ENCODE data around the gene TMEM178A. TPM values are rescaled to one million over a fixed set of nuclear protein-coding genes. Genes with fewer than 3 reads are reported as not detected.

Gene TMEM178A
- total and polyA plus RNA-seq, 4 donors = 13.6 to 55.8 (median 36.2) TPM

DNA sequence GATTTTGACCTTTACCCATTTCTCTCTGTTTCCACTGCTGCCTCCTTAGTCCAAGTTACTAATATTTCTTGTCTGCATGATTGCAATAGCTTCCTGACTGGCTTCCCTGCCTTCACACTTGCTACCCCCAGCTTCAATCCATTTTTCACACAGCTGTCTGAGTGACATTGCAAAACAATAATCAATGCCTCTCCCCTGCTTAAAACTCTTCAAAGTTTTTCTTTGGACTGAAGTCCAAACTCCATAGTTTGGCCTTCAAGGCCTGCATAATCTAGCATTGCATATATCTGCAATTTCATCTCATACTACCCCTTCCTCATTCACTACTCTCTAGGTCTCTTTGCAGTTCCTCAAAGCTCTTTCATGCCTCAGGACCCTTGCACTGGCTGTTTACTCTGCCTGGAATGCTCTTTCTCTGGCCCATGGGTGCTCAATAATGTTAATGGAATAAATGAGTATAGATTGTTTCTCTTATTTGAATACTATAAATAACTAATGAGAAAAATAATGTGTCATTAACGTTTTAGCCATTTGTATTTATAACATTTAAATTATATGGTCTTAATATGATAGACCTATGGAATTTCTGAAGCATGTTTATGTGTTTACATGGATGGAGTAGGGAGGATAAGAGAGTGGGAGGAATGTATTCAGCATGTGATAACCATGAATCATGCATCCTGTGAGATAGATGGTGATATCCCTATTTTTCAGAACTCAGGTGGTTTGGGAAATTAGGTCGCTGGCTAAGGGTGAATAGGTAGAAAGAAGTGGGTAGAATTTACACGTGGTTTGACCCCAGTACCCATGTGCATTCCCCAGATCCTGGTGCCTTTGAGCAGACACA lies 5.7 kb upstream of the TMEM178A start:
- Histone ChIP-seq H3K4me3 (ENCODE audit: low read depth, low read length) (no peak overlapping the region), H3K9me3 (ENCODE audit: control insufficient read depth, insufficient read depth, low read length) (peaks cover 1% of the 10 kb centered on the region), H3K36me3 (ENCODE audit: control insufficient read depth, insufficient read depth, low read length) (no peaks in the 10 kb centered on the region), H3K27me3 (ENCODE audit: control insufficient read depth, insufficient read depth, low read length) (no peaks in the 10 kb centered on the region), H3K4me1 (ENCODE audit: control insufficient read depth, insufficient read depth, low read length) (peaks cover 2% of the 10 kb centered on the region), H3K27ac (ENCODE audit: low read depth, low read length) (no peak overlapping the region)
- DNase-seq (ENCODE audit: low read depth in 4 of 6, low spot score in 6 of 6) = no peak
- 96% methylated on average over 2 of the region's 3 CpGs for WGBS (ENCODE audit: insufficient coverage)

DNA sequence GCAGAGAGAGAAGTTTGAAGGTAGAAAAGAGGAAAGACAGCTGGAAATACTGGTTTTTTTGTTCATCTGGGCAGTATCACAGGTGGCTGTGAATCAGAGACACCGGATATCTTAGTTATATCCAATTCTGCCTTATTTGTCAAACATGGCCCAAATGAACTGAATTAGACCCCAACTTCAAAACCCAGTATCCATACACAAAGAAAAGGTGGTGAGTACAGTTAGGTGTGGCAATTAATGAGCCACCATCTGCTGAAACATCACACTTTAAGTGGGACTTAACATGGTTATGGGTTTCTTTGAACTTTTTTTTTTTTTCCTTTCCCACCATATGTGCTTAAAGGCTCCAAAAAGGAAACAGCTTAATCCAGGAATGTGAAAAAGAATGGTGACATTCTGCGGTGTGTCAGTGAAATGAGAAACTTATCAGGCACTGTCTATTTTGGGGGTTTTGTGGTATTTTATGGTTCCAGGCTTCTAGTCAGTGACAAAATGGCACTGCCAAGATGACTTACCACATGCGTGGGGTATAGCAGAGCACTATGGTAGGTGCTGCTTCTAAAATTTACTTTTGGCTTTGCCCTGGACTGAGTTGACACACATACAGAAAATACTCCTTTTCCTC lies 5.0 kb upstream of the TMEM178A start:
- Histone ChIP-seq H3K27ac (ENCODE audit: low read depth, low read length) (no peak overlapping the region), H3K36me3 (ENCODE audit: control insufficient read depth, insufficient read depth, low read length) (no peaks in the 10 kb centered on the region), H3K9me3 (ENCODE audit: control insufficient read depth, insufficient read depth, low read length) (no peaks in the 10 kb centered on the region), H3K27me3 (ENCODE audit: control insufficient read depth, insufficient read depth, low read length) (no peaks in the 10 kb centered on the region), H3K4me1 (ENCODE audit: control insufficient read depth, insufficient read depth, low read length) (peaks cover 2% of the 10 kb centered on the region), H3K4me3 (ENCODE audit: low read depth, low read length) (no peak overlapping the region)
- peak in 1 of 6 donors; percentile 64 for DNase-seq (ENCODE audit: low read depth in 4 of 6, low spot score in 6 of 6)
- WGBS (ENCODE audit: insufficient coverage) = 69% methylated on average over 2 of the region's 3 CpGs

DNA sequence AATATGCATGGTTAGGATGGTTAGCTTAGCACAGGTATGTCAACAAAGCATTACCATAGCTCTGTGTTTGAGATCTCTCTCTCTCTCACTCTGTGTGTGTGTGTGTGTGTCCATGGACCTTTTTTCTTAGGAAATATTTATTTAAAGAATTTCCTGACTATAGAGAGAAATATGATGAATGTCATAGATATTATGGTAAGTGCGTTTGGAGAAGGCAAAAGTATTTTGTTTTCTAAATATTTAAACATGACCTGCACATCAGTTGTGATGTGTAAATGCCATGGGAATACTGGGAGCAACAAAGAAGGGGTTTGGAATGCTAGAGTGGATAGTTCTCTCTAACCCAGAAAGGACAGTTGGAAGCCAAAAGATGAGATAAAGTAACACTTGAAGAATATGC lies 3.9 kb upstream of the TMEM178A start:
- Histone ChIP-seq H3K4me3 (ENCODE audit: low read depth, low read length) (no peak overlapping the region), H3K4me1 (ENCODE audit: control insufficient read depth, insufficient read depth, low read length) (peaks cover 8% of the 10 kb centered on the region), H3K27ac (ENCODE audit: low read depth, low read length) (no peak overlapping the region), H3K27me3 (ENCODE audit: control insufficient read depth, insufficient read depth, low read length) (peaks cover 2% of the 10 kb centered on the region), H3K36me3 (ENCODE audit: control insufficient read depth, insufficient read depth, low read length) (no peaks in the 10 kb centered on the region), H3K9me3 (ENCODE audit: control insufficient read depth, insufficient read depth, low read length) (no peaks in the 10 kb centered on the region)
- no CpG with 5 or more reads among the region's 1 CpG for WGBS (ENCODE audit: insufficient coverage)
- DNase-seq (ENCODE audit: low read depth in 4 of 6, low spot score in 6 of 6) = no peak

DNA sequence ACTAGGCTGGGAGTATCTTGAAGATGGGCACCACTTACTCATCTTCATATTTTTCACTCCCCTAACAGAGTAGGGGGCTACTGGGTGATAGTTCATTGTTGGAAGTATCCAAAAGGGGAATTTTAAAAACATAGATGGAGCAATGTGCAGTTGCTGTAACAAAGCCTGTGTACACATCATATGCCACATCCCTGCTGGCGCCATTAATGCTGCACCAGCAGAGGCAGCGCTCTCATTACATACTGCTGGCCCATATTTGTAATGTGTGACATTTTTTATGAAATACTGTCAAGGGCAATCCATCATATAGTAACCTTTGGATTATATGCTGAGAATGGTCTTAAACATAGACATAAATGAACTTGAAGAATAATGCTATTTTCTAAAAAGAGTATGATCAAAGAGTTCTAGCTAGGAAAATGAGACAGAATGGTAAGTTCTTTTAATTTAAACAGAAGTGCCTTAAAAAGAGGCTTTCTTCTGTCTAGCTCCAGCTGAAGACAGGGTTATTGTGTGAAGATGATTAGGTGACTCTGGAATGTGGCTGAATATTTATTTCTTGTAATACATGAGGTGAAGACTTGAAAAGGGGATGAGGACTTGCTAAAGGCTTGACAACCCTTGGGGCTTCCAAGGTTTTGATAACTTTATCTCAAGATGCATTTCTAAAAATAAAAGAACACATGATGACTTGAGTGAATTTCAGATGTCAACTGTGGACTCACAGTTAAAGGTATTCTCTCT lies 2.4 kb upstream of the TMEM178A start:
- H3K36me3 ChIP-seq (ENCODE audit: control insufficient read depth, insufficient read depth, low read length) = no peaks in the 10 kb centered on the region
- no peaks in the 10 kb centered on the region for H3K9me3 ChIP-seq (ENCODE audit: control insufficient read depth, insufficient read depth, low read length)
- no CpG with 5 or more reads among the region's 2 CpGs for WGBS (ENCODE audit: insufficient coverage)
- H3K4me1 ChIP-seq (ENCODE audit: control insufficient read depth, insufficient read depth, low read length) = peaks cover 7% of the 10 kb centered on the region
- no peak overlapping the region for H3K4me3 ChIP-seq (ENCODE audit: low read depth, low read length)
- no peak overlapping the region for H3K27ac ChIP-seq (ENCODE audit: low read depth, low read length)
- DNase-seq (ENCODE audit: low read depth in 4 of 6, low spot score in 6 of 6) = peak in 1 of 6 donors; percentile 32
- H3K27me3 ChIP-seq (ENCODE audit: control insufficient read depth, insufficient read depth, low read length) = peaks cover 2% of the 10 kb centered on the region

DNA sequence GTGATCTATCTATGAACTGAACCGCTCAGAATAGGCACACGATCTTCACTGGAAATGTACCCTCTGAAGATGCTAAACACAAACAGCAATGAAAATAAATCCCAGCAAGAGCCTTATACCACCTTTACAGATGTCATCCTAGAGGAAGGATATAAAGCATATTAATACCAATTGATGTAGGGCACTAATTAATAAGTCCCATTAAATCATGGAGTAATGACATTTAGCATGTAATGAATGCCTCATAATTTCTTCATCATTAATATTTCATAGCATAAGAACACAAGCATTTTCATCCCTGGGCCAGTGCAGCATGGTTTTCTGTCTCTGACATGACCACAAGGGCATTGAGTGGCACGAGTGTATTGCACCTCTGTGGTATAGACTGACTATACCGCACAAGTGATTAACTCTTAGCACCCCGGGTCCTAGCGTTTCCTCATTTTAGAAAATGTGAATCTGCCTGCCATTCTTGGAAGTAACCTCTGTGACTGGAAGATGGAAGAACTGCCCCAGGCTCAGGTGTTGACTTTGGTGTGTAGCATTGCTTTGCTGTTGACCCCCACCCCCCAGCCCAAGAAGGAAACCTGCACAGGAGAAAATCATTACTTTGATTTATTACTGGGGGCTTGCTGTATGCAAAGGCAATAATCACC lies 1.4 kb upstream of the TMEM178A start:
- Histone ChIP-seq H3K4me1 (ENCODE audit: control insufficient read depth, insufficient read depth, low read length) (peaks cover 7% of the 10 kb centered on the region), H3K36me3 (ENCODE audit: control insufficient read depth, insufficient read depth, low read length) (no peaks in the 10 kb centered on the region), H3K27ac (ENCODE audit: low read depth, low read length) (no peak overlapping the region), H3K4me3 (ENCODE audit: low read depth, low read length) (no peak overlapping the region), H3K27me3 (ENCODE audit: control insufficient read depth, insufficient read depth, low read length) (peaks cover 2% of the 10 kb centered on the region), H3K9me3 (ENCODE audit: control insufficient read depth, insufficient read depth, low read length) (no peaks in the 10 kb centered on the region)
- DNase-seq (ENCODE audit: low read depth in 4 of 6, low spot score in 6 of 6) = peak in 1 of 6 donors; percentile 51
- WGBS (ENCODE audit: insufficient coverage) = no CpG with 5 or more reads among the region's 6 CpGs

DNA sequence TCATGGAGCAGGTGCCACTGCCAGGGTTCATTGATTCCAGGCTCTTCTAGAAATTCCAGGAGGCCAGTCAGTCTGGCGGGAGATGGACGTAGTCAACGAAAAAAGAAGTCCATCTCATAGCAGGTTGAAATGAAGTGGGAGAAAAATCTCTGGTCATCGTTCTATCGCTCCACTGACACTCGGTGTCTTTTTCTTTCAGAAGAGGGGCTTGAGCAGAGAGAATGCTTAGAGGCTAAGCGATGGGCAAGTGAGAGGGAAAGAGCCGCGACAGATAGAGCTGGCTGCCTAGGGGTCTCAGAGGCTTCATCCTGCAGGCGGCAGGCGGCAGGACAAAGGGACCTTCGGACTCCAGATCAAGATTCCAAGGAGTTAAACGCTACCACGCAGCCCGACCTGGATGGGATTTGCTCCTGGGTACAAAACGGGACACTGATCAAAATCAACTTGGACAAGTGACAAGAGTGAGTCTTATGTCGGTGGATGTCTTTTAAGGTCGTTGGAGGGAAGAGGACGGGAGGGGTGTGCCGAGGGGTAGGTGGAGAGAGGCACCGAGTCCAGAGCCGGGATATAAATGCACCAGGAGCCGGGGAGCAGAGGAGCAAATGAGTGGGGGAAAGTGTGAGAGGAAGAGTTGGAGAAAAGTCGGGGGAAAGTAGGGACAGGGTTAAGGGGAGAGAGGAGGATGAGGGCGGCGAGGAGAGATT lies 677 bp upstream of the TMEM178A start:
- peaks cover 2% of the 10 kb centered on the region for H3K27me3 ChIP-seq (ENCODE audit: control insufficient read depth, insufficient read depth, low read length)
- H3K9me3 ChIP-seq (ENCODE audit: control insufficient read depth, insufficient read depth, low read length) = no peaks in the 10 kb centered on the region
- no peak overlapping the region for H3K27ac ChIP-seq (ENCODE audit: low read depth, low read length)
- 10% methylated on average over 25 of the region's 26 CpGs for WGBS (ENCODE audit: insufficient coverage)
- peaks cover 7% of the 10 kb centered on the region for H3K4me1 ChIP-seq (ENCODE audit: control insufficient read depth, insufficient read depth, low read length)
- no peaks in the 10 kb centered on the region for H3K36me3 ChIP-seq (ENCODE audit: control insufficient read depth, insufficient read depth, low read length)
- H3K4me3 ChIP-seq (ENCODE audit: low read depth, low read length) = peak overlapping the region; percentile 39
- peak in 2 of 6 donors; percentile 61 to 74 for DNase-seq (ENCODE audit: low read depth in 4 of 6, low spot score in 6 of 6)

DNA sequence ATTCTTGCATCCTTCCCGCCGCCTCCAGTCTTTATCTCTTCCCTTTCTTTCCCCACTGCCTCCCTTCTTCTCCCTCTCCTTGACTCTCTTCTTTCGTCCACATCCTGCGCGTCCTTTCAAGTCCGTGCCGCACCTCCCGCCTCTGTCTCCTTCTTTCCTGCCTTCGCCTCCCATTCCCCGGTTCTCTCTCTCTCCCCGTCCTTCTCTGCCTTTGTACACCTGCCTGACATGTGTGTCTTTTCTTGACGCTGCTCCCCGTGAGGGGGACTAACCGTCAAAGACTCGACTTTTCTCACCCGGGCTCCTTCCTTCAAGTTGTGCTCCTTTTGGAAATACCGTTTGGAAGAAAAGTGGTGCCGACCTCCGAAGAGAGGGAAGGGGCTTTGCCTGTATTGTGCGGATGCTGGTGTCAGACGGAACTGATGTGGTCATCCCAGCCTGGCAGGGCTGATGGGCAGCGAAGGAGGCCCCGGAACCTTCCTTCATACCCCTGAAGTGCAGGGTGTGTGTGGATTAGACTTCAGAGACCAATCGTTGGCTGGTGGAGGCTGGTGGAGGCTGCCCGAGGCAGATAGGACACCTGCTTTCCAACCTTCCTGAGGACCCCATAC lies 879 bp downstream of the TMEM178A start:
- no peak overlapping the region for H3K27ac ChIP-seq (ENCODE audit: low read depth, low read length)
- DNase-seq (ENCODE audit: low read depth in 4 of 6, low spot score in 6 of 6) = peak in 2 of 6 donors; percentile 55 to 69
- under 1% methylated on average over 19 of the region's 25 CpGs for WGBS (ENCODE audit: insufficient coverage)

DNA sequence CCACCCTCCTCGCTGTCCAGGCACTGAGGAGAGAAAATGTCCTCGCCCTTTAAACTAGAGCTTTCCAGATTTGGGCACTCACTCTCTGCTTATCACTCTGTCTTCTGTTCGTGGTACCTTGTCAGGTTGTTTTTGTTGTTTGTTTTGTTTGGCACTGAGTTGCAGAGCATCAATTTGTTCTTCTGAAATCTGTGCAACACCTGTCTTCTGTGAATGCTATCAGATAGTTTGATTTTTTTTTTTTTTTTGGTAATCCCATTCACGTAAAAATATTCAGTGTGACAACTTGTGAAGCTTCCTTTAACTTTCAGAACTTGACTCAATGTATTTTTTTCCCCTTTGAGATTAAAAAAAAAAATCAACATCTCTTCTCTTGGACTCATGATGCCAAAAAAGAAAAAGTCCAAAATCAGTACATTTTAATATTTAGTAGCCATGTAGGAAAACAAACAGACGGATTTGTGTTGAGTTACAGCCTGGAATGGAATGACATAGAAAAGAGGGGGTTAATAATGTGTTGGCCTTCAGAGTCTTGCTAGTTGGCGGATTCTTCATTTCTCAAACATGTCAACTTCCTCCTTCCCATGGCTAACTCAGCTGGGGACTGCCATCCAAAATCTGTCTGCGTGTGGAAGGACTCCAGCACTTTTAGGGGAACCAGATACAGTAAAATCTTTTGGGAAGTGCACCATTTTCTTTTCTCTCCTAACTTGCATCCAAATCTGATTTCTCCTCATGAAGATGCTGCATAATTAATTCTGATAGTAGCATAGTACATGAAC lies 1.6 kb downstream of the TMEM178A start:
- 0% methylated on average over 1 of the region's 7 CpGs for WGBS (ENCODE audit: insufficient coverage)
- DNase-seq (ENCODE audit: low read depth in 4 of 6, low spot score in 6 of 6) = peak in 2 of 6 donors; percentile 17 to 68
- H3K36me3 ChIP-seq (ENCODE audit: control insufficient read depth, insufficient read depth, low read length) = no peaks in the 10 kb centered on the region
- peak overlapping the region; percentile 49 for H3K4me3 ChIP-seq (ENCODE audit: low read depth, low read length)
- H3K27ac ChIP-seq (ENCODE audit: low read depth, low read length) = no peak overlapping the region
- no peaks in the 10 kb centered on the region for H3K9me3 ChIP-seq (ENCODE audit: control insufficient read depth, insufficient read depth, low read length)
- H3K4me1 ChIP-seq (ENCODE audit: control insufficient read depth, insufficient read depth, low read length) = peaks cover 7% of the 10 kb centered on the region
- H3K27me3 ChIP-seq (ENCODE audit: control insufficient read depth, insufficient read depth, low read length) = peaks cover 2% of the 10 kb centered on the region

More for the DNA sequence above, 879 bp downstream of the TMEM178A start:
- Histone ChIP-seq H3K9me3 (ENCODE audit: control insufficient read depth, insufficient read depth, low read length) (no peaks in the 10 kb centered on the region), H3K36me3 (ENCODE audit: control insufficient read depth, insufficient read depth, low read length) (no peaks in the 10 kb centered on the region), H3K27me3 (ENCODE audit: control insufficient read depth, insufficient read depth, low read length) (peaks cover 2% of the 10 kb centered on the region), H3K4me1 (ENCODE audit: control insufficient read depth, insufficient read depth, low read length) (peaks cover 7% of the 10 kb centered on the region), H3K4me3 (ENCODE audit: low read depth, low read length) (peak overlapping the region; percentile 49)
